Thyroid gland (tissue), 4 donors: Measurements from ENCODE around the gene IFT22.

Experiments used
- CTCF ChIP-seq, 6 experiments: fragments of 200-600 bp in 3 of 6; fragments of 450-650 bp in 3 of 6; sonication (generic) in 3 of 6; IDR thresholded peaks; one replicate each; pipeline ENCODE4 v1.5.1; 2016 to 2019; ENCODE audit warnings: antibody characterized with exemption in 6 of 6, mild to moderate bottlenecking in 2 of 6, inconsistent platforms in 1 of 6, moderate library complexity in 1 of 6
- POLR2A ChIP-seq, 2 donors: fragments of 450-650 bp; IDR thresholded peaks; one replicate each; pipeline ENCODE4 v1.6.1; 2017; ENCODE audit warnings: antibody characterized with exemption in 2 of 2, mild to moderate bottlenecking in 2 of 2, moderate library complexity in 1 of 2

- TF ChIP-seq CTCF (IDR thresholded peaks at IDR 0.05): no peak
- no peak for TF ChIP-seq POLR2A (IDR thresholded peaks at IDR 0.05)
Measured at GRCh38 chr7:101271021-101271420, 50.6 kb downstream of the IFT22 start.
